HFFc6 (cell line): ENCODE data around the gene DIP2B. TPM values are rescaled to one million over a fixed set of nuclear protein-coding genes. Genes with fewer than 3 reads are reported as not detected.
A peak's percentile ranks its signal among the peaks of the same experiment; 100 is the strongest.

Experiments used
- DNase-seq: peaks from one replicate; pipeline ENCODE4 v3.0.0-alpha.2; 2018
- H3K27ac Mint-ChIP-seq: 2 replicates; pipeline ENCODE4 v1.8.0; 2020; ENCODE audit warnings: mild to moderate bottlenecking, mixed read lengths
- H3K27me3 Mint-ChIP-seq: 2 replicates; pipeline ENCODE4 v1.8.0; 2021; ENCODE audit warnings: mild to moderate bottlenecking, moderate library complexity, mixed read lengths; ENCODE audit not compliant: insufficient read depth
- H3K36me3 Mint-ChIP-seq: 2 replicates; pipeline ENCODE4 v1.8.0; 2021; ENCODE audit warnings: low read depth, mixed read lengths
- H3K4me1 Mint-ChIP-seq: 2 replicates; pipeline ENCODE4 v1.8.0; 2020; ENCODE audit warnings: low read depth, mixed read lengths
- H3K4me3 Mint-ChIP-seq: 2 replicates; pipeline ENCODE4 v1.8.0; 2020; ENCODE audit warnings: mild to moderate bottlenecking, moderate library complexity, mixed read lengths
- H3K9me3 Mint-ChIP-seq: 2 replicates; pipeline ENCODE4 v1.8.0; 2020; ENCODE audit warnings: mild to moderate bottlenecking, mixed read lengths
- CTCF ChIP-seq: fragments of 200-600 bp; sonication (generic); IDR thresholded peaks from 2 replicates; pipeline ENCODE4 v1.5.0; 2021; ENCODE audit warnings: antibody characterized with exemption, mild to moderate bottlenecking
- total RNA-seq, 6 experiments: library from RNA; stranded (reverse); fragmentation: NEBNext Ultra II Directional; extraction: Animal tissue kit (Norgen Biotek cat#: 25700); gene quantifications; 2 replicates in 1 of 6; 3 replicates in 5 of 6; pipeline ENCODE4 v1.2.3, GENCODE V29; 2021

The DIP2B gene
- total RNA-seq, 6 experiments from 2014 or later, result 17.4 to 24.7 (median 20.6) TPM

GRCh38 chr12:50615907-50616296, 111.1 kb downstream of the DIP2B start:
- no peak for TF ChIP-seq CTCF
- Mint-ChIP-seq H3K4me3 (peak overlapping the region; percentile 43), H3K4me1 (peaks cover 43% of the 10 kb centered on the region), H3K36me3 (0 out of 2 replicates have a peak, but pooled peaks cover 7% of the 10 kb centered on the region), H3K27me3 (peaks cover 5% of the 10 kb centered on the region), H3K9me3 (no peaks in the 10 kb centered on the region), H3K27ac (peak overlapping the region; percentile 82)
- DNase-seq, result peak; percentile 76

DNA sequence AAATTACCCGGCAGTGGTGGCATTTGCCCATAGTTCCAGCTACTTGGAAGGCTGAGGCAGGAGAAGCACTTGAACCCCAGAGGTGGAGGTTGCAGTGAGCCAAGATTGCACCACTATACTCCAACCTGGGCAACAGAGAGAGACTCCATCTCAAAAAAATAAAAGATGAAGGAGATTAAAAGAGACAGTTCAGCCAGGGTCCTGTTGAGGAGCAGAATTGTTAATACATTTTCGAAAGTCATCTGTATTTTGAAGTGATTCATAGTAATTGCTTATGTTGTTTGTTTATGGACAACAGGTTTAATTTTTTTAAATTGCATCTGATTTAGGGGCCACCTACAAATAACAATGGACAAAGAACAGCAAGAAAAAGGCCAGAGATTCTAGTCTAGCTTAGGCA, 112.9 kb downstream of the DIP2B start:
- H3K4me3 Mint-ChIP-seq, result no peak overlapping the region
- H3K4me1 Mint-ChIP-seq, result peaks cover 47% of the 10 kb centered on the region
- H3K27ac Mint-ChIP-seq, result no peak overlapping the region

GRCh38 chr12:50618864-50619609, 114.3 kb downstream of the DIP2B start:
- peak; percentile 54 for DNase-seq
- Mint-ChIP-seq H3K36me3 (no peaks in the 10 kb centered on the region), H3K4me3 (peak overlapping the region; percentile 36), H3K27me3 (peaks cover 2% of the 10 kb centered on the region), H3K4me1 (peaks cover 47% of the 10 kb centered on the region), H3K27ac (peak overlapping the region; percentile 80; the same call in 1 of the 2 replicates), H3K9me3 (no peaks in the 10 kb centered on the region)
- TF ChIP-seq CTCF, result no peak

More for the DNA sequence above, 112.9 kb downstream of the DIP2B start:
- Mint-ChIP-seq H3K27me3 (peaks cover 2% of the 10 kb centered on the region), H3K36me3 (no peaks in the 10 kb centered on the region), H3K9me3 (no peaks in the 10 kb centered on the region)
- no peak for TF ChIP-seq CTCF
- no peak for DNase-seq

- Mint-ChIP-seq H3K4me3 (peak overlapping the region; percentile 36), H3K36me3 (peaks cover 3% of the 10 kb centered on the region; the same call in 1 of the 2 replicates), H3K27ac (peak overlapping the region; percentile 80; the same call in 1 of the 2 replicates), H3K4me1 (peaks cover 51% of the 10 kb centered on the region), H3K9me3 (no peaks in the 10 kb centered on the region), H3K27me3 (peaks cover 2% of the 10 kb centered on the region)
- DNase-seq, result no peak
- TF ChIP-seq CTCF, result 0 out of 2 replicates have a peak, but pooled peaks have one; percentile 29
These were observed 114.8 kb downstream of the DIP2B start for GRCh38 chr12:50619610-50619958.

GRCh38 chr12:50620109-50620977, 115.6 kb downstream of the DIP2B start:
- no peaks in the 10 kb centered on the region for H3K9me3 Mint-ChIP-seq
- H3K4me1 Mint-ChIP-seq, result peaks cover 58% of the 10 kb centered on the region
- peak overlapping the region; percentile 54 for H3K4me3 Mint-ChIP-seq
- H3K27ac Mint-ChIP-seq, result peak overlapping the region; percentile 80
- peak; percentile 87 for DNase-seq
- peaks cover 6% of the 10 kb centered on the region; the same call in 1 of the 2 replicates for H3K36me3 Mint-ChIP-seq
- peaks cover 2% of the 10 kb centered on the region for H3K27me3 Mint-ChIP-seq
- no peak; the same call in 1 of the 2 replicates for TF ChIP-seq CTCF
